Mesenchymal stem cell (in vitro differentiated cells and primary cell): Measurements from ENCODE around the gene LY6G5C.

Source experiments
- DNase-seq: peaks from one replicate; pipeline ENCODE4 v3.0.0-alpha.2; 2013
- H2AFZ ChIP-seq: one replicate; pipeline ENCODE4 v1.6.1; 2013; ENCODE audit warnings: low read depth, mild to moderate bottlenecking, control low read depth, inconsistent platforms, low read length, moderate library complexity
- H2AK5ac ChIP-seq: 2 replicates; pipeline ENCODE4 v1.6.1; 2013; ENCODE audit warnings: low read length, moderate library complexity, mild to moderate bottlenecking, inconsistent platforms; ENCODE audit not compliant: severe bottlenecking
- H2BK120ac ChIP-seq: one replicate; pipeline ENCODE4 v1.6.1; 2013; ENCODE audit warnings: low read depth, mild to moderate bottlenecking, inconsistent platforms, low read length, moderate library complexity
- H2BK12ac ChIP-seq, 2 experiments: one replicate each; pipeline ENCODE4 v1.6.1; 2013; ENCODE audit warnings: inconsistent platforms in 2 of 2, low read length in 2 of 2, mild to moderate bottlenecking in 2 of 2, moderate library complexity in 2 of 2, control low read depth in 1 of 2
- H2BK15ac ChIP-seq: one replicate; pipeline ENCODE4 v1.6.1; 2013; ENCODE audit warnings: mild to moderate bottlenecking, low read depth, inconsistent platforms; ENCODE audit not compliant: poor library complexity, severe bottlenecking
- H2BK5ac ChIP-seq: 2 replicates; pipeline ENCODE4 v1.6.1; 2013; ENCODE audit warnings: low read depth, mild to moderate bottlenecking, low read length, control low read depth, inconsistent platforms; ENCODE audit not compliant: poor library complexity, severe bottlenecking
- H3K14ac ChIP-seq, 2 experiments: one replicate each; pipeline ENCODE4 v1.6.1; 2013; ENCODE audit warnings: inconsistent platforms in 2 of 2, low read length in 2 of 2, control low read depth in 1 of 2, mild to moderate bottlenecking in 1 of 2, moderate library complexity in 1 of 2
- H3K18ac ChIP-seq, 2 experiments: one replicate each; pipeline ENCODE4 v1.6.1; 2013; ENCODE audit warnings: inconsistent platforms in 2 of 2, low read length in 2 of 2, control low read depth in 1 of 2, low read depth in 1 of 2, mild to moderate bottlenecking in 1 of 2
- H3K23ac ChIP-seq, 2 experiments: one replicate each; pipeline ENCODE4 v1.6.1; 2013; ENCODE audit warnings: inconsistent platforms in 2 of 2, low read length in 2 of 2, mild to moderate bottlenecking in 2 of 2, moderate library complexity in 2 of 2, control low read depth in 1 of 2
- H3K27ac ChIP-seq: 2 replicates; pipeline ENCODE4 v1.5.1; 2013; ENCODE audit warnings: mild to moderate bottlenecking, moderate library complexity, low read length, control low read depth, inconsistent platforms; ENCODE audit not compliant: poor library complexity, severe bottlenecking
- H3K27me3 ChIP-seq, 2 experiments: 2 replicates each; pipeline versions ENCODE4 v1.6.1 to v1.7.0; 2013; ENCODE audit warnings: low read length in 2 of 2, mild to moderate bottlenecking in 2 of 2, moderate library complexity in 2 of 2, control low read depth in 1 of 2, inconsistent platforms in 1 of 2; ENCODE audit not compliant: control insufficient read depth in 1 of 2, insufficient read depth in 1 of 2
- H3K36me3 ChIP-seq, 2 experiments: 2 replicates each; pipeline versions ENCODE4 v1.6.1 to v1.7.0; 2013; ENCODE audit warnings: low read length in 2 of 2, control low read depth in 1 of 2, inconsistent platforms in 1 of 2, low read depth in 1 of 2, mild to moderate bottlenecking in 1 of 2; ENCODE audit not compliant: insufficient read depth in 2 of 2, control insufficient read depth in 1 of 2
- H3K4ac ChIP-seq, 2 experiments: one replicate each; pipeline ENCODE4 v1.6.1; 2013; ENCODE audit warnings: inconsistent platforms in 2 of 2, low read length in 2 of 2, mild to moderate bottlenecking in 2 of 2, moderate library complexity in 2 of 2, control low read depth in 1 of 2, low read depth in 1 of 2
- H3K4me1 ChIP-seq: 2 replicates; pipeline ENCODE4 v1.6.1; 2013; ENCODE audit warnings: low read depth, low read length, control low read depth; ENCODE audit not compliant: control insufficient read depth, insufficient read depth
- H3K4me2 ChIP-seq: 2 replicates; pipeline ENCODE4 v1.6.1; 2013; ENCODE audit warnings: low read length, mild to moderate bottlenecking, inconsistent platforms; ENCODE audit not compliant: poor library complexity, severe bottlenecking
- H3K4me3 ChIP-seq, 2 experiments: 2 replicates each; pipeline versions ENCODE4 v1.5.1 to v1.7.0; 2013; ENCODE audit warnings: low read length in 2 of 2, mild to moderate bottlenecking in 2 of 2, control low read depth in 1 of 2, low read depth in 1 of 2; ENCODE audit not compliant: insufficient read depth in 1 of 2
- H3K79me1 ChIP-seq: replicated peaks from 2 replicates; pipeline ENCODE4 v1.6.1; 2013; ENCODE audit warnings: mild to moderate bottlenecking, control low read depth, low read length, inconsistent platforms; ENCODE audit not compliant: poor library complexity, severe bottlenecking
- H3K9ac ChIP-seq: 2 replicates; pipeline ENCODE4 v1.7.0; 2013; ENCODE audit warnings: mild to moderate bottlenecking, low read length, moderate library complexity
- H3K9me3 ChIP-seq: 2 replicates; pipeline ENCODE4 v1.7.0; 2013; ENCODE audit warnings: mild to moderate bottlenecking, low read length; ENCODE audit not compliant: control insufficient read depth
- H4K8ac ChIP-seq: one replicate; pipeline ENCODE4 v1.6.1; 2013; ENCODE audit warnings: inconsistent platforms, mild to moderate bottlenecking, low read length, moderate library complexity
- H4K91ac ChIP-seq: one replicate; pipeline ENCODE4 v1.6.1; 2013; ENCODE audit warnings: mild to moderate bottlenecking, low read length, inconsistent platforms
- WGBS: methylation state at CpG from one replicate; pipeline ENCODE4 v1.1.7; 2013; ENCODE audit warnings: mixed read lengths; 5-methylcytosine and 5-hydroxymethylcytosine counted together

The LY6G5C gene

GRCh38 chr6:31651602-31652191, 29.2 kb downstream of the LY6G5C start:
- Histone ChIP-seq H3K18ac (peak overlapping the region; percentile 88 to 98), H3K4ac (peak overlapping the region; percentile 57 to 93), H3K9ac (peak overlapping the region; percentile 99), H3K4me1 (peaks cover 12% of the 10 kb centered on the region), H2AFZ (peak overlapping the region; percentile 64), H2AK5ac (peak overlapping the region; percentile 75), H3K79me1 (peaks cover 28% of the 10 kb centered on the region), H4K8ac (peak overlapping the region; percentile 73), H2BK5ac (no peak overlapping the region), H3K27me3 (no peaks in the 10 kb centered on the region), H2BK120ac (peak overlapping the region; percentile 51), H3K4me3 (peak overlapping the region; percentile 80 to 88), H3K9me3 (no peaks in the 10 kb centered on the region), H3K23ac (peak overlapping the region in 1 of 2 experiments; percentile 65), H2BK15ac (peak overlapping the region; percentile 85), H2BK12ac (no peak overlapping the region), H3K36me3 (peaks cover 29 to 52% of the 10 kb centered on the region in 2 experiments), H3K27ac (peak overlapping the region; percentile 93), H3K14ac (peak overlapping the region in 1 of 2 experiments; percentile 63), H3K4me2 (peak overlapping the region; percentile 15), H4K91ac (peak overlapping the region; percentile 94)
- 7% methylated on average over 28 of the region's 29 CpGs for WGBS
- DNase-seq: no peak

GRCh38 chr6:31645325-31645724, 35.5 kb downstream of the LY6G5C start:
- H4K91ac ChIP-seq: no peak overlapping the region
- H3K27me3 ChIP-seq: no peaks in the 10 kb centered on the region
- no peak overlapping the region for H2BK15ac ChIP-seq
- no peak overlapping the region for H2BK5ac ChIP-seq
- no peak overlapping the region for H3K4ac ChIP-seq
- no peak for DNase-seq
- H2AK5ac ChIP-seq: no peak overlapping the region
- peaks cover 82 to 88% of the 10 kb centered on the region in 2 experiments for H3K36me3 ChIP-seq
- no peaks in the 10 kb centered on the region for H3K9me3 ChIP-seq
- no peak overlapping the region for H3K27ac ChIP-seq
- H2AFZ ChIP-seq: no peak overlapping the region
- peak overlapping the region in 1 of 2 experiments; percentile 35 for H3K4me3 ChIP-seq
- no peak overlapping the region for H3K23ac ChIP-seq
- H3K18ac ChIP-seq: no peak overlapping the region
- no peak overlapping the region for H4K8ac ChIP-seq
- H2BK120ac ChIP-seq: no peak overlapping the region
- over 99% methylated on average over 9 of the region's 9 CpGs for WGBS
- no peak overlapping the region for H3K4me2 ChIP-seq
- no peak overlapping the region for H3K9ac ChIP-seq
- H3K14ac ChIP-seq: no peak overlapping the region
- H3K4me1 ChIP-seq: peaks cover 5% of the 10 kb centered on the region
- peaks cover 47% of the 10 kb centered on the region for H3K79me1 ChIP-seq
- no peak overlapping the region for H2BK12ac ChIP-seq

- no peak for DNase-seq
- WGBS: 99% methylated on average over 9 of the region's 17 CpGs
Observed at GRCh38 chr6:31643818-31644454, 36.9 kb downstream of the LY6G5C start.

GRCh38 chr6:31642798-31643570, 37.9 kb downstream of the LY6G5C start:
- no peak overlapping the region for H2AFZ ChIP-seq
- no peak overlapping the region for H3K18ac ChIP-seq
- H3K4me2 ChIP-seq: no peak overlapping the region
- H3K36me3 ChIP-seq: peaks cover 84 to 92% of the 10 kb centered on the region in 2 experiments
- H3K4me3 ChIP-seq: no peak overlapping the region
- no peak overlapping the region for H4K8ac ChIP-seq
- H3K9me3 ChIP-seq: no peaks in the 10 kb centered on the region
- no peak overlapping the region for H3K27ac ChIP-seq
- H3K4ac ChIP-seq: no peak overlapping the region
- no peak overlapping the region for H2AK5ac ChIP-seq
- no peak for DNase-seq
- H3K4me1 ChIP-seq: peaks cover 2% of the 10 kb centered on the region
- no peak overlapping the region for H2BK15ac ChIP-seq
- H2BK120ac ChIP-seq: no peak overlapping the region
- H2BK12ac ChIP-seq: no peak overlapping the region
- H4K91ac ChIP-seq: no peak overlapping the region
- no peak overlapping the region for H3K14ac ChIP-seq
- no peaks in the 10 kb centered on the region for H3K27me3 ChIP-seq
- H2BK5ac ChIP-seq: no peak overlapping the region
- no peak overlapping the region for H3K23ac ChIP-seq
- no peak overlapping the region for H3K9ac ChIP-seq
- WGBS: 98% methylated on average over 5 of the region's 6 CpGs
- H3K79me1 ChIP-seq: peaks cover 33% of the 10 kb centered on the region

More at GRCh38 chr6:31643818-31644454, 36.9 kb downstream of the LY6G5C start:
- H2BK5ac ChIP-seq: no peak overlapping the region
- no peak overlapping the region for H2AK5ac ChIP-seq
- no peak overlapping the region for H4K8ac ChIP-seq
- H3K9me3 ChIP-seq: no peaks in the 10 kb centered on the region
- H3K4me1 ChIP-seq: peaks cover 5% of the 10 kb centered on the region
- no peaks in the 10 kb centered on the region for H3K27me3 ChIP-seq
- H3K79me1 ChIP-seq: peaks cover 41% of the 10 kb centered on the region
- H3K4me2 ChIP-seq: no peak overlapping the region
- no peak overlapping the region for H2AFZ ChIP-seq
- H3K14ac ChIP-seq: no peak overlapping the region
- no peak overlapping the region for H2BK12ac ChIP-seq
- no peak overlapping the region for H3K4ac ChIP-seq
- peaks cover 89 to 92% of the 10 kb centered on the region in 2 experiments for H3K36me3 ChIP-seq
- no peak overlapping the region for H3K9ac ChIP-seq
- H3K23ac ChIP-seq: no peak overlapping the region
- H4K91ac ChIP-seq: no peak overlapping the region
- no peak overlapping the region for H3K4me3 ChIP-seq
- H2BK15ac ChIP-seq: no peak overlapping the region
- H3K18ac ChIP-seq: no peak overlapping the region
- no peak overlapping the region for H2BK120ac ChIP-seq
- H3K27ac ChIP-seq: no peak overlapping the region
